NT2/D1 (cell line): ENCODE results near the gene EN2.

ENCODE experiments used
- YY1 ChIP-seq: IDR thresholded peaks from 2 replicates; pipeline ENCODE4 v1.6.1; 2011; ENCODE audit not compliant: insufficient read length, insufficient read depth
- ZNF274 ChIP-seq: IDR thresholded peaks from 2 replicates; pipeline ENCODE4 v1.6.1; 2011; ENCODE audit warnings: mild to moderate bottlenecking, low read depth, low read length

DNA sequence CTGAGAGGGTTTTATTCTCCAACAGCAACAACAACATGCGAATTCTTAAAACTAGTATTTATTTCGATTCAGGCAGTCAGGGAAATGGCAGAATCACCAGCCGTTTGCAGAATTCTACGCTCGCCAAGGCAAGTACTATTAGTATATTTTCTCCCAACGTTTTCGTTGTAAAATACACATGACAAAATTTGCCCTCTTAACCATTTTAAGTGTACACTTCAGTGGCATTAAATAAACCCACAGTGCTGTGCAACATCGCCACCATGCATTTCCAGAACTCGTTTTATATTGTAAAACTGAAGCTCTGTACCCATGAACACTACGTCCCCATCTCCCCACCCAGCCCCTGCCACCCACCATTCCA is 10.8 kb downstream of the EN2 start:
- no peak for TF ChIP-seq YY1
- no peak for TF ChIP-seq ZNF274
